Measurements from ENCODE around the gene TMEM175.

Gene TMEM175

DNA sequence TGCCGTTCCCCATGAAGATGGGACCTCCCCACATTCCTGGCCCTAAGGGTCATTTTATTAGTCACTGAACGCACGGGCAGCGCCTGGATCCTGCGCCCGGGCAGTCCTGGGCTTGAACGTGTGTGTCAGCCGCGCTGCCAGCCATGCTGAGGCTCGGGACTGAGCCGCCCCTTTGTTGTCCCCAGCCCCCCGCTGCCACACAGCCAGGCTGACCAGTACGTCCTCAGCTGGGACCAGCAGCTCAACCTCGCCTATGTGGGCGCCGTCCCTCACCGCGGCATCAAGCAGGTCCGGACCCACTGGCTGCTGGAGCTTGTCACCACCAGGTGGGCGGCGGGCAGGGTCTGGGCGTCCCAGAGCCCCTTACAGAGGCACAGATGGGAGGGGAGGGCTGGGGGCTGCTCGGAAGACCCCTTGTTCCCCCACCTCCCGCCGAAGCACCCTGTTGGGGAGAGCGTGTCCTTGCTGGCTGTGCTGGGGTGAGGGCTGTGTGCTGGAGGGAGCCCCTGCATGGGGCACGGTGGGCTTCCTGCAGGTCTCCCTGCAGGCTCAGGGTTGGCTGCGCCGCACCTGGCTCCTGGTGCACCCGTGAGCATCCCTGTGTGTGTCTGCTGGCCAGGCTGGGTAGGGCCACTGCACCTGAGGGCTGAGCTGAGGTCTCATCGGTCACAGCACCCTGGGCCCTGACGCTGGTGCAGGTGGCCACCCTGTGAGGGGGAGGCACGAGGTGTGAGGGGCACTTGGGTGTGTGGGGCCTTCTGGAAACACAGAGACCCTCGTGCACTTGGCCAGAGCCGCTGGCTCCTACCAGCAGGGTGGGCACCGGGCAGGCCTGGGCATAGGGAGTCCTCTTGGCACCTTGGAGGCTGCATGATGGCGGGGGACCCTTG lies 55.6 kb downstream of the TMEM175 start:
- Histone ChIP-seq H3K36me3 (peaks cover 33% of the 10 kb centered on the region; the same call in 1 of the 2 replicates), H3K27me3 (no peaks in the 10 kb centered on the region), H3K9ac (peak overlapping the region; percentile 83), H3K4me3 (peak overlapping the region; percentile 78), H3K4me2 (peak overlapping the region; percentile 93), H3K4me1 (peaks cover 42% of the 10 kb centered on the region), H4K20me1 (peaks cover 57% of the 10 kb centered on the region), H3K27ac (peak overlapping the region; percentile 70; the same call in 1 of the 2 replicates), H3K9me3 (no peaks in the 10 kb centered on the region)
- TF ChIP-seq Cebpa-rat (IDR thresholded peaks at IDR 0.05): no peak

DNA sequence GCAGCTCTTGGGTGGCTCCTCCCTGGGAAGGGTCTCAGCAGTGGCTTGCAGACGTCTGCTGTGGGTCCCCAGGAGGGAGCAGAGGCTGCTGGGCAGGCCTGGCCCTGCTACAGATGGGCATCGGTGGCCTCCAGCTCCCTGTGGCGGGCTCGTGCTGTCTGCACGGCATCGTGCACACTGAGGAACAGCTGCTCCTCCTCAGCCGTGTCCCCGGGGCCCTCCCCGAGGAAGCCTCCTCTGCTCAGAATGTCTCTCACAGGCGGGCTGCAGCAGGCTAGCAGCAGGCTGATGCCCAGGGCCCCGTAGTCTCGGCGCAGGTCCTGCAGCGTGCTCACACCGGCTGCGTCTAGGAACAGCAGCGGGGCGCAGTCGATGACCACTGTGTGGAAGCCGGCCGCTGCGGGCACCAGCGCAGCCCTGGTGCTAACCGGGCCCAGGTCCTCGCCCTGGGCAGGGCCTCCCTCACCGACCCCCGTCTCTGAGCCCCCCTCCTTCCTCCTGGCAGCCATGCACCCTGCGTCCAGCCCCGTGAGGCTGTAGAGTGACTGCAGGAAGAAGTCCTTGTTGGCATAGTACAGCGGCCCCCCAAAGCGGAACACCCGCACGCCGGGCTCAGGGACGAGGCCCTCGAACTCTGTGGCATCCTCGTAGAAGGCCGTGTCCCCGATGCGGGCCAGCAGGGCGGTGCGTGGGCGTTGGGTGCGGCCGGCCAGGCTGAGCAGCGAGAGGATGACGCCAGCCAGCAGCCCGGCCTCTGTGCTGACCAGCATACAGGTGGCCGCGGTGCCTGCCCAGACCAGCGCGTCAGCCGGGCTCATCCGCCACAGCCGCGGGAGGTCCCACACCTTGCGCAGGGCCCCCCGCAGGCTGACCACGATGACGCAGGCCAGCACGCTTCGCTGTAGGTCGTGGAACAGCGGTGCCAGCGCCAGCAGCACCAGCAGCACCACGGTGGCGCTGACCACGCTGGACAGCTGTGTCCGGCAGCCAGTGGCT lies 56.8 kb downstream of the TMEM175 start:
- Histone ChIP-seq H3K27me3 (no peaks in the 10 kb centered on the region), H3K4me2 (peak overlapping the region; percentile 93), H3K4me3 (no peak overlapping the region), H4K20me1 (peaks cover 69% of the 10 kb centered on the region), H3K27ac (no peak overlapping the region), H3K4me1 (peaks cover 42% of the 10 kb centered on the region), H3K9ac (no peak overlapping the region), H3K36me3 (peaks cover 33% of the 10 kb centered on the region; the same call in 1 of the 2 replicates), H3K9me3 (no peaks in the 10 kb centered on the region)
- no peak for TF ChIP-seq Cebpa-rat (IDR thresholded peaks at IDR 0.05)

DNA sequence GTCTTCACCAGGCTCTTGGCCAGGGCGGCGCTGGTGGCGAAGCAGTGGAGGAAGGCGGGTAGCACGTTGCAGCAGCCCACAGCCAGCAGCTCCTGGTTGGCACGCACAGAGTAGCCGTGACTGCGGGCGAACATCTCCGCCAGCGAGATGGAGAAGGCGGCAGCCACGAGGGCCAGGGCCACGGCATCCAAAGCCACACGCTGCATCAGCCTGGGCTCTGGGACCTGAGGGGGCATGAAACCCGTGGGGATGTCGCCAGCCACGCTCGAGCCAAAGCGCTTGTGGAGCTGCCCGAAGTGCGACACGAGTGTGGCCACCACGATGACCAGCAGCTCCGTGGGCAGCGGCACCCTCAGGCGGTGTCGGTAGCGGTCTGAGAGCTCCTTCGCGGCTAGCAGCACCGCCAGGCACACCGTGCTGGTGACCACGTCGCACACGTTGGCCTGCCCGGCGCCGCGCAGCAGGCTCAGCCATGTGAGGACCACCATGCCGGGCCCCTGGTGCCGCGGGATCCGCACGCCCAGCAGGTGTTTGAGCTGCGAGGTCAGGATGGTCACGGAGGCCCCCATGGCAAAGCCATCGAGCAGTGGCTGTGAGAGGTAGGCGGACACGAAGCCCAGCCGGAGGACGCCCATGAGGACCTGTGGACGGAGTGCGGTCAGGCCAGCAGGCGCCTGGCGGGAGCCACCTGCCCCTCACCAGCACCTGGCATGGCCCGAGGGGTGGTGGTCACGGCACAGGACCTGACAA lies 57.6 kb downstream of the TMEM175 start:
- H3K4me1 ChIP-seq: peaks cover 39% of the 10 kb centered on the region
- H3K9me3 ChIP-seq: no peaks in the 10 kb centered on the region
- no peak for TF ChIP-seq Cebpa-rat (IDR thresholded peaks at IDR 0.05)
- peaks cover 33% of the 10 kb centered on the region; the same call in 1 of the 2 replicates for H3K36me3 ChIP-seq
- 0 out of 2 replicates have a peak, but pooled peaks cover 2% of the 10 kb centered on the region for H3K27me3 ChIP-seq
- H3K4me3 ChIP-seq: no peak overlapping the region
- H4K20me1 ChIP-seq: peaks cover 70% of the 10 kb centered on the region
- no peak overlapping the region for H3K27ac ChIP-seq
- no peak overlapping the region for H3K4me2 ChIP-seq
- no peak overlapping the region for H3K9ac ChIP-seq

GRCh38 chr4:990746-991367 lies 58.6 kb downstream of the TMEM175 start:
- no peak overlapping the region for H3K4me2 ChIP-seq
- H3K4me1 ChIP-seq: peaks cover 30% of the 10 kb centered on the region
- peaks cover 11% of the 10 kb centered on the region for H3K27me3 ChIP-seq
- no peak for TF ChIP-seq Cebpa-rat (IDR thresholded peaks at IDR 0.05)
- H3K9me3 ChIP-seq: no peaks in the 10 kb centered on the region
- no peak overlapping the region for H3K27ac ChIP-seq
- H3K4me3 ChIP-seq: no peak overlapping the region
- no peak overlapping the region for H3K9ac ChIP-seq
- H4K20me1 ChIP-seq: peaks cover 79% of the 10 kb centered on the region
- H3K36me3 ChIP-seq: peaks cover 33% of the 10 kb centered on the region; the same call in 1 of the 2 replicates

GRCh38 chr4:991451-992296 lies 59.4 kb downstream of the TMEM175 start:
- peaks cover 19% of the 10 kb centered on the region for H3K27me3 ChIP-seq
- TF ChIP-seq Cebpa-rat (IDR thresholded peaks at IDR 0.05): no peak
- no peak overlapping the region for H3K4me3 ChIP-seq
- peaks cover 87% of the 10 kb centered on the region for H4K20me1 ChIP-seq
- H3K4me1 ChIP-seq: peaks cover 23% of the 10 kb centered on the region
- no peaks in the 10 kb centered on the region for H3K9me3 ChIP-seq
- H3K4me2 ChIP-seq: no peak overlapping the region
- no peak overlapping the region for H3K9ac ChIP-seq
- peaks cover 33% of the 10 kb centered on the region; the same call in 1 of the 2 replicates for H3K36me3 ChIP-seq
- H3K27ac ChIP-seq: no peak overlapping the region

GRCh38 chr4:992297-993110 lies 60.2 kb downstream of the TMEM175 start:
- Histone ChIP-seq H3K9ac (peak overlapping the region; percentile 45; the same call in 1 of the 2 replicates), H3K9me3 (no peaks in the 10 kb centered on the region), H3K4me2 (no peak overlapping the region)

DNA sequence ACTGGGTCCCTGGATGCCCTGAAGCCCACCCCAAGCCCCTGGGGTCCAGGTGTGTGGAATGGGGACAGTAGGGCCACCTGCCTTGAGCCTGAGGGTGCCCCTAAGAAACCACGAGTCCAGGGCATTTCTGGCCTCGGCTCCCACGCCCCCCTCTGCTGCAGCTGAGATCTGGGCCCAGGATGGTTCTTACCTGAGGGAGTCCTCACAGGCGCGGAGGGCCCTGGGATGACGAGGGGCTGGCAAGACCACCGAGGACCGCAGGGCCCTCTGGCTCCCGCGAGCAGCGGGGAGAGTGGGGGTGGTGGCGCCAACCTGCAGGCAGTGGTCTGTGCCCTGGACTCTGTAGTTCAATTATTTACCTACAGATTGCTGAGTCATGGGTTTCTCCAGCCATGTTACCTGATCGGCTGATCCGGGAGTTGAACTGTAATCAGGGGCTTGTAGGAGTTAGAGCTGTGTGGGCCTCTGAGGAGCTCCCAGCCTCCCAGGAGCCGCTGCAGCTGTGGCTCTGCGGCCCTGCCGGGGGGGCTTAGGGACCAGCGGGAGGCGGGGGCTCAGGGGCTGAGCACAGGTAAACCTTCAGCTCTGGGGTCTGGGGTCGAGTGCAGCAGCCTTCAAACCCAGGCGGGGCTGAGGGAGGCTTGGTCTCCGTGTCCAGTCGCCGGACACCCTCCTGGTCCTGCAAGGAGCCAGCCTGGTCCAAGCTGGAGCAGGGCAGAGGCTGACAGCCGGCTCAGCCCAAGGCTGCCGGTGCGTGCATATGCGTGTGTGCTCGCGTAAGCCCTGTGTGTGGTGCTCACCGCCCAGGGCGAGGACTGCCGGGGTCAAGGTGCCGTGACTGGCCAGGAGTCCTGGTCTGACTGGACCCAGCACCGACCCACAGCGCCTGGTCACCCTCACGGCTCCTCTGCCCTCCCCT lies 61.1 kb downstream of the TMEM175 start, which contains the start of gene SLC26A1:
TSS of gene SLC26A1 (minus strand) at position 294 of the 919 bp plus-strand sequence. CDS start 1,701 bp downstream, outside the sequence.
- no peak within 1 kb of the TSS for H3K4me2 ChIP-seq
- H4K20me1 ChIP-seq: peaks cover 91% of the 10 kb centered on the region
- H3K36me3 ChIP-seq: peaks cover 33% of the 10 kb centered on the region; the same call in 1 of the 2 replicates
- peaks cover 19% of the 10 kb centered on the region for H3K4me1 ChIP-seq
- no peak for TF ChIP-seq Cebpa-rat (IDR thresholded peaks at IDR 0.05)
- no peaks in the 10 kb centered on the region for H3K9me3 ChIP-seq
- no peak within 1 kb of the TSS for H3K4me3 ChIP-seq
- H3K27me3 ChIP-seq: peaks cover 36% of the 10 kb centered on the region
- peak within 1 kb of the TSS; percentile 45; the same call in 1 of the 2 replicates for H3K9ac ChIP-seq
- no peak within 1 kb of the TSS for H3K27ac ChIP-seq

More at GRCh38 chr4:992297-993110, 60.2 kb downstream of the TMEM175 start:
- Histone ChIP-seq H3K36me3 (peaks cover 33% of the 10 kb centered on the region; the same call in 1 of the 2 replicates), H3K27me3 (peaks cover 27% of the 10 kb centered on the region), H4K20me1 (peaks cover 91% of the 10 kb centered on the region), H3K4me3 (no peak overlapping the region), H3K27ac (no peak overlapping the region), H3K4me1 (peaks cover 22% of the 10 kb centered on the region)
- no peak for TF ChIP-seq Cebpa-rat (IDR thresholded peaks at IDR 0.05)
